ENCODE results near the gene CYP4A22.

The CYP4A22 gene

GRCh38 chr1:47164552-47164951 is 27.3 kb downstream of the CYP4A22 start:
- ATAC-seq (replicated peaks; ENCODE audit: extremely low read depth, poor library complexity, severe bottlenecking) = no peak
- no peak for DNase-seq (ENCODE audit: low spot score in 2 of 2)
- no peak overlapping the region for H3K4me3 Mint-ChIP-seq
- no peaks in the 10 kb centered on the region for H3K9me3 Mint-ChIP-seq
- H3K36me3 Mint-ChIP-seq (ENCODE audit: insufficient read depth) = no peaks in the 10 kb centered on the region
- peaks cover 92% of the 10 kb centered on the region for H3K27me3 Mint-ChIP-seq
- no peak overlapping the region for H3K27ac Mint-ChIP-seq (ENCODE audit: low read depth)
- no peaks in the 10 kb centered on the region for H3K4me1 Mint-ChIP-seq

- DNase-seq (ENCODE audit: low spot score in 2 of 2) = no peak
- no peak overlapping the region for H3K27ac Mint-ChIP-seq (ENCODE audit: low read depth)
- peaks cover 67% of the 10 kb centered on the region for H3K27me3 Mint-ChIP-seq
Observed at GRCh38 chr1:47172782-47173181, 35.5 kb downstream of the CYP4A22 start.

GRCh38 chr1:47174656-47175020 is 37.4 kb downstream of the CYP4A22 start:
- Mint-ChIP-seq H3K27ac (ENCODE audit: low read depth) (no peak overlapping the region), H3K27me3 (peaks cover 67% of the 10 kb centered on the region), H3K36me3 (ENCODE audit: insufficient read depth) (peaks cover 8% of the 10 kb centered on the region), H3K9me3 (peaks cover 5% of the 10 kb centered on the region), H3K4me1 (peaks cover 19% of the 10 kb centered on the region), H3K4me3 (no peak overlapping the region)
- ATAC-seq (replicated peaks; ENCODE audit: extremely low read depth, poor library complexity, severe bottlenecking) (no peak), DNase-seq (ENCODE audit: low spot score in 2 of 2) (no peak)

More at GRCh38 chr1:47172782-47173181, 35.5 kb downstream of the CYP4A22 start:
- ATAC-seq (replicated peaks; ENCODE audit: extremely low read depth, poor library complexity, severe bottlenecking) = no peak
- Mint-ChIP-seq H3K36me3 (ENCODE audit: insufficient read depth) (no peaks in the 10 kb centered on the region), H3K9me3 (peaks cover 5% of the 10 kb centered on the region), H3K4me3 (no peak overlapping the region), H3K4me1 (peaks cover 9% of the 10 kb centered on the region)

GRCh38 chr1:47175227-47175934 is 38.1 kb downstream of the CYP4A22 start:
- Mint-ChIP-seq H3K36me3 (ENCODE audit: insufficient read depth) (peaks cover 8% of the 10 kb centered on the region), H3K9me3 (peaks cover 5% of the 10 kb centered on the region), H3K4me3 (no peak overlapping the region), H3K27ac (ENCODE audit: low read depth) (no peak overlapping the region), H3K4me1 (peaks cover 21% of the 10 kb centered on the region), H3K27me3 (peaks cover 69% of the 10 kb centered on the region)
- DNase-seq (ENCODE audit: low spot score in 2 of 2) = no peak
- no peak for ATAC-seq (replicated peaks; ENCODE audit: extremely low read depth, poor library complexity, severe bottlenecking)

GRCh38 chr1:47178020-47178419 is 40.8 kb downstream of the CYP4A22 start:
- Mint-ChIP-seq H3K9me3 (peaks cover under 1% of the 10 kb centered on the region), H3K27me3 (peaks cover 82% of the 10 kb centered on the region), H3K27ac (ENCODE audit: low read depth) (no peak overlapping the region), H3K4me1 (peaks cover 21% of the 10 kb centered on the region), H3K36me3 (ENCODE audit: insufficient read depth) (peaks cover 8% of the 10 kb centered on the region), H3K4me3 (no peak overlapping the region)
- DNase-seq (ENCODE audit: low spot score in 2 of 2) (no peak), ATAC-seq (replicated peaks; ENCODE audit: extremely low read depth, poor library complexity, severe bottlenecking) (no peak)

- H3K27ac Mint-ChIP-seq (ENCODE audit: low read depth) = peak overlapping the region; percentile 94
- H3K4me1 Mint-ChIP-seq = peaks cover 21% of the 10 kb centered on the region
- peak overlapping the region; percentile 74 for H3K4me3 Mint-ChIP-seq
- peaks cover 8% of the 10 kb centered on the region for H3K36me3 Mint-ChIP-seq (ENCODE audit: insufficient read depth)
- no peak for ATAC-seq (replicated peaks; ENCODE audit: extremely low read depth, poor library complexity, severe bottlenecking)
- H3K27me3 Mint-ChIP-seq = peaks cover 76% of the 10 kb centered on the region
- no peaks in the 10 kb centered on the region for H3K9me3 Mint-ChIP-seq
- no peak for DNase-seq (ENCODE audit: low spot score in 2 of 2)
Observed at GRCh38 chr1:47178654-47179016, 41.4 kb downstream of the CYP4A22 start.

GRCh38 chr1:47179017-47179987 is 42.1 kb downstream of the CYP4A22 start:
- H3K27me3 Mint-ChIP-seq = peaks cover 69% of the 10 kb centered on the region
- peak; percentile 50 for ATAC-seq (replicated peaks; ENCODE audit: extremely low read depth, poor library complexity, severe bottlenecking)
- peaks cover 8% of the 10 kb centered on the region for H3K36me3 Mint-ChIP-seq (ENCODE audit: insufficient read depth)
- peak; percentile 44 to 51 for DNase-seq (ENCODE audit: low spot score in 2 of 2)
- peak overlapping the region; percentile 74 for H3K4me3 Mint-ChIP-seq
- peaks cover 21% of the 10 kb centered on the region for H3K4me1 Mint-ChIP-seq
- H3K9me3 Mint-ChIP-seq = no peaks in the 10 kb centered on the region
- peak overlapping the region; percentile 94 for H3K27ac Mint-ChIP-seq (ENCODE audit: low read depth)

GRCh38 chr1:47179988-47180563 is 42.8 kb downstream of the CYP4A22 start:
- peaks cover 8% of the 10 kb centered on the region for H3K36me3 Mint-ChIP-seq (ENCODE audit: insufficient read depth)
- H3K9me3 Mint-ChIP-seq = no peaks in the 10 kb centered on the region
- no peak for ATAC-seq (replicated peaks; ENCODE audit: extremely low read depth, poor library complexity, severe bottlenecking)
- peaks cover 62% of the 10 kb centered on the region for H3K27me3 Mint-ChIP-seq
- H3K4me3 Mint-ChIP-seq = no peak overlapping the region
- DNase-seq (ENCODE audit: low spot score in 2 of 2) = no peak
- H3K4me1 Mint-ChIP-seq = peaks cover 19% of the 10 kb centered on the region
- H3K27ac Mint-ChIP-seq (ENCODE audit: low read depth) = no peak overlapping the region

- peaks cover 13% of the 10 kb centered on the region for H3K4me1 Mint-ChIP-seq
- peaks cover 8% of the 10 kb centered on the region for H3K36me3 Mint-ChIP-seq (ENCODE audit: insufficient read depth)
- ATAC-seq (replicated peaks; ENCODE audit: extremely low read depth, poor library complexity, severe bottlenecking) = no peak
- H3K9me3 Mint-ChIP-seq = no peaks in the 10 kb centered on the region
- no peak overlapping the region for H3K27ac Mint-ChIP-seq (ENCODE audit: low read depth)
- H3K4me3 Mint-ChIP-seq = no peak overlapping the region
- DNase-seq (ENCODE audit: low spot score in 2 of 2) = no peak
- peaks cover 60% of the 10 kb centered on the region for H3K27me3 Mint-ChIP-seq
Observed at GRCh38 chr1:47180603-47181094, 43.4 kb downstream of the CYP4A22 start.

- H3K27ac Mint-ChIP-seq (ENCODE audit: low read depth) = no peak overlapping the region
- no peak for ATAC-seq (replicated peaks; ENCODE audit: extremely low read depth, poor library complexity, severe bottlenecking)
- no peak overlapping the region for H3K4me3 Mint-ChIP-seq
- peaks cover 53% of the 10 kb centered on the region for H3K27me3 Mint-ChIP-seq
- no peak for DNase-seq (ENCODE audit: low spot score in 2 of 2)
- peaks cover 12% of the 10 kb centered on the region for H3K4me1 Mint-ChIP-seq
- H3K9me3 Mint-ChIP-seq = no peaks in the 10 kb centered on the region
- peaks cover 8% of the 10 kb centered on the region for H3K36me3 Mint-ChIP-seq (ENCODE audit: insufficient read depth)
Observed at GRCh38 chr1:47181095-47181954, 44.1 kb downstream of the CYP4A22 start.

- Mint-ChIP-seq H3K27me3 (peaks cover 50% of the 10 kb centered on the region), H3K27ac (ENCODE audit: low read depth) (no peak overlapping the region), H3K9me3 (no peaks in the 10 kb centered on the region), H3K36me3 (ENCODE audit: insufficient read depth) (peaks cover 8% of the 10 kb centered on the region), H3K4me3 (no peak overlapping the region), H3K4me1 (peaks cover 12% of the 10 kb centered on the region)
- ATAC-seq (replicated peaks; ENCODE audit: extremely low read depth, poor library complexity, severe bottlenecking) (no peak), DNase-seq (ENCODE audit: low spot score in 2 of 2) (no peak)
Observed at GRCh38 chr1:47181955-47182675, 44.9 kb downstream of the CYP4A22 start.

Data from central memory CD8-positive, alpha-beta T cell (primary cell).